Fibroblast of pulmonary artery (primary cell): ENCODE results near the gene PRND.

Experiments
- DNase-seq: peaks from one replicate; pipeline ENCODE4 v3.0.0-alpha.2; 2010; ENCODE audit warnings: low read depth
- H3K4me3 ChIP-seq: replicated peaks from 2 replicates; pipeline ENCODE4 v1.5.1; 2011; ENCODE audit warnings: low read depth, mild to moderate bottlenecking, control low read depth, low read length, moderate library complexity
- TF ChIP-seq, protein P1 (sequence below): IDR thresholded peaks from 2 replicates; pipeline ENCODE4 v1.5.1; 2011; ENCODE audit warnings: mild to moderate bottlenecking, control low read depth, low read length, inconsistent platforms; ENCODE audit errors: missing control alignments

PRND gene

DNA sequence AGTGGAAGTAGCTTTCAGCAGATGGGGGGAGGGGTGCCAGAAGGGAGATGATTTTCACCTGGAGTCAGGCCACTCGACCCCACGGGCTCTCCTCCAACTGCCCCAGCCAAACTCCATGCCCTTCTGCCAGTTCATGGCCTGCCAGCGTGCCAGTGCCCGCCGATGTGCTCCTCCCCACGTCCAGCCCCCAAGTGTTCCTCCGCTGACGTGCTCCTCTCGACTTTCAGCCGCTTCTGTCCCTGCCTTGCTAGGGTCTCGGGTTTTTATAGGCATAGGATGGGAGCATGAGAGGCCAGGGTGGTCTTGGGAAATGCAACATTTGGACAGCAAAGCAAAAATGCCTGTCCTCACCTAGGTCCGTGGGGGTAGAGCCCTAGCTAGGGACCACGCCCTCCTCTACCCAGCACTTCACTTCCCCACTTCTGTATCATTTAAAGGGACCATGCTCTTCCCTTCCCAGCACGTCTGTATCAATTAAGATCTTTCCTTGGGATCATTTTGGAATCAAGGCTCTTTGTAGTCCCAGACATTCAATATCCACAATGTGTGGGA is 54.4 kb downstream of the PRND start:
- no peak for DNase-seq
- TF ChIP-seq, protein P1, sequence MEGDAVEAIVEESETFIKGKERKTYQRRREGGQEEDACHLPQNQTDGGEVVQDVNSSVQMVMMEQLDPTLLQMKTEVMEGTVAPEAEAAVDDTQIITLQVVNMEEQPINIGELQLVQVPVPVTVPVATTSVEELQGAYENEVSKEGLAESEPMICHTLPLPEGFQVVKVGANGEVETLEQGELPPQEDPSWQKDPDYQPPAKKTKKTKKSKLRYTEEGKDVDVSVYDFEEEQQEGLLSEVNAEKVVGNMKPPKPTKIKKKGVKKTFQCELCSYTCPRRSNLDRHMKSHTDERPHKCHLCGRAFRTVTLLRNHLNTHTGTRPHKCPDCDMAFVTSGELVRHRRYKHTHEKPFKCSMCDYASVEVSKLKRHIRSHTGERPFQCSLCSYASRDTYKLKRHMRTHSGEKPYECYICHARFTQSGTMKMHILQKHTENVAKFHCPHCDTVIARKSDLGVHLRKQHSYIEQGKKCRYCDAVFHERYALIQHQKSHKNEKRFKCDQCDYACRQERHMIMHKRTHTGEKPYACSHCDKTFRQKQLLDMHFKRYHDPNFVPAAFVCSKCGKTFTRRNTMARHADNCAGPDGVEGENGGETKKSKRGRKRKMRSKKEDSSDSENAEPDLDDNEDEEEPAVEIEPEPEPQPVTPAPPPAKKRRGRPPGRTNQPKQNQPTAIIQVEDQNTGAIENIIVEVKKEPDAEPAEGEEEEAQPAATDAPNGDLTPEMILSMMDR, result no peak
- H3K4me3 ChIP-seq, result no peak overlapping the region
